GM12891 (cell line): ENCODE measurements around the gene HYCC1.

Source experiments
- POLR2A ChIP-seq: IDR thresholded peaks from 2 replicates; pipeline ENCODE4 v1.6.1; 2011; ENCODE audit warnings: low read depth, low read length, control low read depth
- POLR2AphosphoS5 ChIP-seq: IDR thresholded peaks from 2 replicates; pipeline ENCODE4 v1.6.1; 2011; ENCODE audit warnings: low read depth, low read length, control low read depth
- TAF1 ChIP-seq: IDR thresholded peaks from 2 replicates; pipeline ENCODE4 v1.6.1; 2011; ENCODE audit warnings: low read depth, low read length, control low read depth

- TF ChIP-seq POLR2AphosphoS5: no peak
- no peak for TF ChIP-seq POLR2A
- no peak for TF ChIP-seq TAF1
Observed at GRCh38 chr7:23011222-23011924, 2.6 kb downstream of the HYCC1 start.
